ENCODE results near the gene FBN1.

FBN1 gene

GRCh38 chr15:48578965-48579364, 66.5 kb downstream of the FBN1 start:
- no peak overlapping the region for H3K4me3 ChIP-seq (ENCODE audit: low read length)
- TF ChIP-seq CTCF (IDR thresholded peaks at IDR 0.05; ENCODE audit: insufficient read depth, low read depth, low read length, missing control alignments) = no peak
- DNase-seq (ENCODE audit: low read depth) = no peak

- TF ChIP-seq CTCF (IDR thresholded peaks at IDR 0.05; ENCODE audit: insufficient read depth, low read depth, low read length, missing control alignments) = no peak
- no peak overlapping the region for H3K4me3 ChIP-seq (ENCODE audit: low read length)
- DNase-seq (ENCODE audit: low read depth) = peak; percentile 83
These were observed 68.0 kb downstream of the FBN1 start for GRCh38 chr15:48577469-48577868.

- no peak overlapping the region for H3K4me3 ChIP-seq (ENCODE audit: low read length)
- no peak for TF ChIP-seq CTCF (IDR thresholded peaks at IDR 0.05; ENCODE audit: insufficient read depth, low read depth, low read length, missing control alignments)
- DNase-seq (ENCODE audit: low read depth) = no peak
These were observed 71.3 kb downstream of the FBN1 start for GRCh38 chr15:48574187-48574586.

- no peak for TF ChIP-seq CTCF (IDR thresholded peaks at IDR 0.05; ENCODE audit: insufficient read depth, low read depth, low read length, missing control alignments)
These were observed 71.7 kb downstream of the FBN1 start for GRCh38 chr15:48573780-48574179.

GRCh38 chr15:48572823-48573222, 72.7 kb downstream of the FBN1 start:
- no peak for TF ChIP-seq CTCF (IDR thresholded peaks at IDR 0.05; ENCODE audit: insufficient read depth, low read depth, low read length, missing control alignments)
- no peak overlapping the region for H3K4me3 ChIP-seq (ENCODE audit: low read length)
- no peak for DNase-seq (ENCODE audit: low read depth)

More at GRCh38 chr15:48573780-48574179, 71.7 kb downstream of the FBN1 start:
- DNase-seq (ENCODE audit: low read depth) = no peak
- no peak overlapping the region for H3K4me3 ChIP-seq (ENCODE audit: low read length)

- H3K4me3 ChIP-seq (ENCODE audit: low read length) = no peak overlapping the region
- DNase-seq (ENCODE audit: low read depth) = no peak
- no peak for TF ChIP-seq CTCF (IDR thresholded peaks at IDR 0.05; ENCODE audit: insufficient read depth, low read depth, low read length, missing control alignments)
These were observed 74.0 kb downstream of the FBN1 start for GRCh38 chr15:48571510-48571909.

- H3K4me3 ChIP-seq (ENCODE audit: low read length) = no peak overlapping the region
- DNase-seq (ENCODE audit: low read depth) = no peak
- TF ChIP-seq CTCF (IDR thresholded peaks at IDR 0.05; ENCODE audit: insufficient read depth, low read depth, low read length, missing control alignments) = no peak
These were observed 74.7 kb downstream of the FBN1 start for GRCh38 chr15:48570822-48571221.

Measured in epithelial cell of esophagus (primary cell).